OCI-LY7 (cell line): ENCODE results near the gene MRPS6. TPM values are rescaled to one million over a fixed set of nuclear protein-coding genes. Genes with fewer than 3 reads are reported as not detected.

Experiments
- BruUV-seq: library from RNA; stranded (reverse); fragments of 400-500 nt; replicated peaks from 2 replicates; lab custom pipeline; 2021; lab: Mats Ljungman, UMichigan
- CTCF ChIA-PET: fragments of 300-600 bp; sonication (Branson Sonifier 250); formaldehyde crosslinking; loops from one replicate; lab custom pipeline; 2022; ENCODE audit warnings: antibody characterized with exemption; ENCODE audit not compliant: unreplicated experiment; lab: Charles Lee
- POLR2A ChIA-PET: fragments of 300-600 bp; sonication (Branson Sonifier 250); formaldehyde crosslinking; loops from one replicate; lab custom pipeline; 2022; ENCODE audit warnings: antibody characterized with exemption; lab: Charles Lee
- DNase-seq: peaks from one replicate; pipeline ENCODE4 v3.0.0-alpha.2; 2015; ENCODE audit warnings: low spot score
- H2AFZ ChIP-seq: fragments of 200-600 bp; sonication (generic), shearing (Covaris generic); 2 replicates; pipeline ENCODE4 v1.6.1; 2014; ENCODE audit warnings: mild to moderate bottlenecking, antibody characterized with exemption, low read length, moderate library complexity
- H3K27ac ChIP-seq: fragments of 200-600 bp; sonication (generic); 2 replicates; pipeline ENCODE4 v1.5.1; 2014; ENCODE audit warnings: mixed run types, low read depth, mild to moderate bottlenecking, moderate library complexity, low read length, inconsistent platforms; ENCODE audit not compliant: poor library complexity, severe bottlenecking
- H3K36me3 ChIP-seq: fragments of 200-600 bp; sonication (generic); 2 replicates; pipeline ENCODE4 v1.6.1; 2014; ENCODE audit warnings: mild to moderate bottlenecking, antibody characterized with exemption, low read length, moderate library complexity, mixed read lengths; ENCODE audit not compliant: insufficient read depth
- H3K4me1 ChIP-seq: fragments of 200-600 bp; sonication (generic); 2 replicates; pipeline ENCODE4 v1.5.1; 2014; ENCODE audit warnings: mild to moderate bottlenecking, low read length; ENCODE audit not compliant: insufficient read depth, poor library complexity, severe bottlenecking
- H3K4me2 ChIP-seq: fragments of 200-600 bp; sonication (generic); 2 replicates; pipeline ENCODE4 v1.6.1; 2014; ENCODE audit warnings: mild to moderate bottlenecking, low read length
- H3K4me3 ChIP-seq: fragments of 200-600 bp; sonication (generic); 2 replicates; pipeline ENCODE4 v1.5.1; 2014; ENCODE audit warnings: mild to moderate bottlenecking, low read depth, low read length; ENCODE audit not compliant: poor library complexity, severe bottlenecking
- H3K79me2 ChIP-seq: fragments of 200-600 bp; sonication (generic); 2 replicates; pipeline ENCODE4 v1.6.1; 2016; ENCODE audit warnings: low read depth, mild to moderate bottlenecking, low read length, moderate library complexity, mixed read lengths; ENCODE audit not compliant: insufficient read depth
- H3K9me2 ChIP-seq: fragments of 200-600 bp; sonication (generic); 2 replicates; pipeline ENCODE4 v1.6.1; 2016; ENCODE audit warnings: mild to moderate bottlenecking, low read length, mixed read lengths; ENCODE audit not compliant: insufficient read depth
- H3K9me3 ChIP-seq: fragments of 200-600 bp; sonication (generic); 2 replicates; pipeline ENCODE4 v1.6.1; 2014; ENCODE audit warnings: mild to moderate bottlenecking, mixed run types, low read length, mixed read lengths
- H4K20me1 ChIP-seq: fragments of 200-600 bp; sonication (generic); 2 replicates; pipeline ENCODE4 v1.6.1; 2014; ENCODE audit warnings: mild to moderate bottlenecking, antibody characterized with exemption, low read length, moderate library complexity, mixed read lengths; ENCODE audit not compliant: insufficient read depth
- CTCF ChIP-seq: fragments of 200-600 bp; sonication (generic); conservative IDR thresholded peaks from 2 replicates; pipeline ENCODE4 v1.5.1; 2014; ENCODE audit warnings: mild to moderate bottlenecking, antibody characterized with exemption, low read length, moderate library complexity, mixed read lengths
- EZH2phosphoT487 ChIP-seq: fragments of 200-600 bp; sonication (generic); IDR thresholded peaks from 2 replicates; pipeline ENCODE4 v1.6.1; 2018; ENCODE audit warnings: low read depth, borderline replicate concordance, mild to moderate bottlenecking, mixed run types, antibody characterized with exemption, low read length, moderate library complexity, mixed read lengths
- intact Hi-C: fragments of 100-400 bp; cut with micrococcal nuclease; formaldehyde crosslinking; loops from one replicate; pipeline ENCODE4 v1.10.0; 2022; ENCODE audit not compliant: unreplicated experiment
- total RNA-seq, 2 experiments: library from RNA; depleted of rRNA in 1 of 2; stranded (reverse); fragments of >200 nt in 1 of 2; shearing (Covaris generic) in 1 of 2; gene quantifications; 2 replicates each; pipeline ENCODE4 v1.2.3, GENCODE V29; 2014 to 2022

Gene MRPS6
- total RNA-seq, 2 experiments from 2014 or later: 20.9 to 56.1 TPM

- no TSS peak for BruUV-seq
- Histone ChIP-seq H3K4me1 (no peaks in the 10 kb centered on the region), H4K20me1 (no peaks in the 10 kb centered on the region), H3K4me2 (no peak overlapping the region), H3K9me3 (no peaks in the 10 kb centered on the region), H2AFZ (no peak overlapping the region), H3K27ac (no peak overlapping the region), H3K79me2 (no peaks in the 10 kb centered on the region), H3K4me3 (no peak overlapping the region), H3K36me3 (no peaks in the 10 kb centered on the region), H3K9me2 (no peaks in the 10 kb centered on the region)
- DNase-seq: no peak
- TF ChIP-seq EZH2phosphoT487 (no peak), CTCF (no peak)
- CTCF ChIA-PET: no interaction called here
- intact Hi-C loops: no loop called here
- POLR2A ChIA-PET: no interaction called here
Measured at GRCh38 chr21:34183331-34183928, 110.1 kb downstream of the MRPS6 start.

- Histone ChIP-seq H3K4me3 (no peak overlapping the region), H3K4me2 (no peak overlapping the region), H3K79me2 (no peaks in the 10 kb centered on the region), H3K9me2 (no peaks in the 10 kb centered on the region), H2AFZ (no peak overlapping the region), H4K20me1 (no peaks in the 10 kb centered on the region), H3K36me3 (no peaks in the 10 kb centered on the region), H3K27ac (no peak overlapping the region), H3K4me1 (no peaks in the 10 kb centered on the region), H3K9me3 (no peaks in the 10 kb centered on the region)
- POLR2A ChIA-PET: no interaction called here
- no TSS peak for BruUV-seq
- intact Hi-C loops: no loop called here
- CTCF ChIA-PET: no interaction called here
- no peak for DNase-seq
- TF ChIP-seq EZH2phosphoT487: no peak
- no peak for TF ChIP-seq CTCF
Measured at GRCh38 chr21:34184232-34184631, 110.9 kb downstream of the MRPS6 start.

- no peaks in the 10 kb centered on the region for H3K4me1 ChIP-seq
- H3K4me2 ChIP-seq: no peak overlapping the region
- H2AFZ ChIP-seq: no peak overlapping the region
- CTCF ChIA-PET: no interaction called here
- BruUV-seq: no TSS peak
- intact Hi-C loops: no loop called here
- H3K27ac ChIP-seq: no peak overlapping the region
- POLR2A ChIA-PET: interaction anchor here (1.2 kb wide), 1 partner anchor 10 kb away, joined by 4 read pairs; no protein-coding TSS in a partner anchor
- TF ChIP-seq CTCF: no peak
- no peak for TF ChIP-seq EZH2phosphoT487
- no peak overlapping the region for H3K4me3 ChIP-seq
- H3K9me2 ChIP-seq: no peaks in the 10 kb centered on the region
- no peak for DNase-seq
- H3K9me3 ChIP-seq: no peaks in the 10 kb centered on the region
- no peaks in the 10 kb centered on the region for H3K79me2 ChIP-seq
- H3K36me3 ChIP-seq: no peaks in the 10 kb centered on the region
- H4K20me1 ChIP-seq: no peaks in the 10 kb centered on the region
Measured at GRCh38 chr21:34185026-34185750, 111.8 kb downstream of the MRPS6 start.
